Endothelial cell of umbilical vein (primary cell): ENCODE data around the gene SNX9. TPM values are rescaled to one million over a fixed set of nuclear protein-coding genes. Genes with fewer than 3 reads are reported as not detected.

Experiments
- BruUV-seq: library from RNA; stranded (reverse); fragments of 400-500 nt; replicated peaks from 2 replicates; lab custom pipeline; 2021; lab: Mats Ljungman, UMichigan
- CTCF ChIA-PET: fragments of 300-600, 350-600 bp; sonication (Branson Sonifier 250); formaldehyde crosslinking; loops from one replicate; lab custom pipeline; 2021; ENCODE audit warnings: antibody characterized with exemption, inconsistent platforms; lab: Charles Lee
- POLR2A ChIA-PET: fragments of 300-600, 350-600 bp; sonication (Branson Sonifier 250); formaldehyde crosslinking; loops from one replicate; lab custom pipeline; 2021; ENCODE audit warnings: antibody characterized with exemption, inconsistent platforms; lab: Charles Lee
- DNase-seq: peaks from one replicate; pipeline ENCODE4 v3.0.0-alpha.2; 2011; ENCODE audit warnings: low read depth, low spot score
- FAIRE-seq: peaks from 2 replicates; lab custom pipeline; 2011; peaks lifted over from hg19 to GRCh38; lab: Jason Lieb, UNC
- H2AFZ ChIP-seq: 2 replicates; pipeline ENCODE4 v1.6.0; 2012; ENCODE audit warnings: low read depth, low read length, control low read depth, inconsistent platforms
- H3K27ac ChIP-seq: 2 replicates; pipeline ENCODE4 v1.5.1; 2011; ENCODE audit warnings: low read depth, mild to moderate bottlenecking, control low read depth, low read length, moderate library complexity; ENCODE audit not compliant: insufficient read depth
- H3K27me3 ChIP-seq, 2 experiments: 2 replicates each; pipeline versions ENCODE4 v1.6.0 to v1.6.1; 2011; ENCODE audit warnings: low read length in 2 of 2, mixed read lengths in 1 of 2; ENCODE audit not compliant: control insufficient read depth in 2 of 2, insufficient read depth in 2 of 2
- H3K36me3 ChIP-seq, 2 experiments: 2 replicates in 1 of 2; 3 replicates in 1 of 2; pipeline ENCODE4 v1.5.1; 2011; ENCODE audit warnings: low read length in 2 of 2, mild to moderate bottlenecking in 1 of 2, moderate library complexity in 1 of 2; ENCODE audit not compliant: control insufficient read depth in 2 of 2, insufficient read depth in 2 of 2; ENCODE audit errors: extremely low read depth in 1 of 2
- H3K4me1 ChIP-seq: 3 replicates; pipeline ENCODE4 v1.5.1; 2011; ENCODE audit warnings: mild to moderate bottlenecking, low read length; ENCODE audit not compliant: control insufficient read depth, insufficient read depth; ENCODE audit errors: extremely low read depth
- H3K4me2 ChIP-seq: 2 replicates; pipeline ENCODE4 v1.6.1; 2011; ENCODE audit warnings: low read length, control low read depth, mixed read lengths; ENCODE audit not compliant: insufficient read depth
- H3K4me3 ChIP-seq, 3 experiments: fragments of 200-600 bp in 1 of 3; sonication (generic), shearing (Covaris generic) in 1 of 3; replicated peaks in 1 of 3; 2 replicates each; pipeline ENCODE4 v1.5.1; 2011 to 2016; ENCODE audit warnings: control low read depth in 3 of 3, low read length in 3 of 3, mild to moderate bottlenecking in 2 of 3, inconsistent platforms in 1 of 3, low read depth in 1 of 3, moderate library complexity in 1 of 3; ENCODE audit not compliant: insufficient read depth in 1 of 3
- H3K79me2 ChIP-seq: 2 replicates; pipeline ENCODE4 v1.6.0; 2012; ENCODE audit warnings: low read length, inconsistent platforms; ENCODE audit not compliant: control insufficient read depth, insufficient read depth
- H3K9ac ChIP-seq: replicated peaks from 2 replicates; pipeline ENCODE3; 2011; ENCODE audit warnings: low read length, control low read depth; ENCODE audit not compliant: insufficient read depth; ENCODE audit errors: extremely low read depth
- H3K9me1 ChIP-seq: replicated peaks from 3 replicates; pipeline ENCODE4 v1.6.0; 2011; ENCODE audit warnings: mild to moderate bottlenecking, low read length; ENCODE audit not compliant: control insufficient read depth, insufficient read depth; ENCODE audit errors: extremely low read depth
- H3K9me3 ChIP-seq: replicated peaks from 2 replicates; pipeline ENCODE4 v1.5.1; 2012; ENCODE audit warnings: low read length, inconsistent platforms; ENCODE audit not compliant: control insufficient read depth, insufficient read depth
- H4K20me1 ChIP-seq: replicated peaks from 2 replicates; pipeline ENCODE3; 2011; ENCODE audit warnings: mild to moderate bottlenecking, low read length; ENCODE audit not compliant: control insufficient read depth, insufficient read depth; ENCODE audit errors: extremely low read depth
- CTCF ChIP-seq, 2 donors: IDR thresholded peaks; 1 replicate in 1 of 2; 2 replicates in 1 of 2; pipeline ENCODE4 v1.5.1; 2011; ENCODE audit warnings: low read length in 2 of 2, mild to moderate bottlenecking in 2 of 2, moderate library complexity in 2 of 2, control low read depth in 1 of 2, inconsistent platforms in 1 of 2, low read depth in 1 of 2; ENCODE audit not compliant: insufficient read depth in 1 of 2; ENCODE audit errors: extremely low read depth in 1 of 2
- EZH2 ChIP-seq: IDR thresholded peaks from 2 replicates; pipeline ENCODE4 v1.6.1; 2012; ENCODE audit warnings: borderline replicate concordance, low read depth, mild to moderate bottlenecking, moderate library complexity, low read length, inconsistent platforms; ENCODE audit not compliant: severe bottlenecking
- FOS ChIP-seq: IDR thresholded peaks from 2 replicates; pipeline ENCODE4 v1.6.1; 2011; ENCODE audit warnings: mild to moderate bottlenecking, low read length, moderate library complexity, borderline replicate concordance; ENCODE audit not compliant: insufficient read depth
- GATA2 ChIP-seq: IDR thresholded peaks from 2 replicates; pipeline ENCODE4 v1.7.0; 2011; ENCODE audit warnings: low read depth, mild to moderate bottlenecking, moderate library complexity, mixed read lengths, low read length; ENCODE audit not compliant: insufficient read length, insufficient read depth
- JUN ChIP-seq: IDR thresholded peaks from 2 replicates; pipeline ENCODE4 v1.6.1; 2011; ENCODE audit warnings: borderline replicate concordance, low read depth; ENCODE audit not compliant: insufficient read length, insufficient read depth
- MAX ChIP-seq: IDR thresholded peaks from 2 replicates; pipeline ENCODE4 v1.6.1; 2011; ENCODE audit not compliant: insufficient read depth, insufficient read length
- MYC ChIP-seq: IDR thresholded peaks from one replicate; pipeline ENCODE4 v1.6.1; 2011; ENCODE audit warnings: mild to moderate bottlenecking, low read depth, low read length
- POLR2A ChIP-seq: IDR thresholded peaks from 2 replicates; pipeline ENCODE4 v1.6.1; 2012; ENCODE audit warnings: low read depth, mild to moderate bottlenecking, control low read depth, low read length
- POLR2AphosphoS5 ChIP-seq: IDR thresholded peaks from 2 replicates; pipeline ENCODE4 v1.6.1; 2012; ENCODE audit warnings: low read depth, mild to moderate bottlenecking, control low read depth, low read length, moderate library complexity; ENCODE audit not compliant: insufficient read depth
- dilution Hi-C: fragments of 300-500 bp; cut with MboI; formaldehyde crosslinking; loops from one replicate; pipeline ENCODE4 v1.15.0; 2019; ENCODE audit warnings: low sequenced_read_pairs; ENCODE audit not compliant: extremely low pct_ligation_motif_present
- intact Hi-C: fragments of 100-400 bp; cut with micrococcal nuclease; formaldehyde crosslinking; loops from one replicate; pipeline ENCODE4 v1.10.0; 2022
- polyA plus RNA-seq, 4 experiments: library from polyadenylated mRNA; depleted of rRNA in 3 of 4; stranded (reverse) in 3 of 4; unstranded in 1 of 4; fragments of >200 nt; gene quantifications; 2 replicates each; pipeline versions ENCODE4 v1.2.1 to v1.2.3, GENCODE V29; 2011 to 2012; ENCODE audit warnings: missing spikeins in 1 of 4
- total RNA-seq: library from RNA; stranded (reverse); gene quantifications from 2 replicates; pipeline ENCODE4 v1.2.3, GENCODE V29; 2021

SNX9 gene
- total and polyA plus RNA-seq, 2 donors (not counting 3 experiments of a cell fraction or from before 2014, with no cell fraction given), result 27.5 to 54.5 TPM

- FAIRE-seq (no peak), DNase-seq (peak; percentile 57)
- H3K36me3 ChIP-seq, result no peaks in the 10 kb centered on the region
- POLR2A ChIA-PET, result no interaction called here
- H2AFZ ChIP-seq, result no peak overlapping the region
- peaks cover 96% of the 10 kb centered on the region for H3K79me2 ChIP-seq
- no peak for TF ChIP-seq CTCF (IDR thresholded peaks at IDR 0.05; ENCODE audit: extremely low read depth in 1 of 2, insufficient read depth in 1 of 2, low read depth in 1 of 2, low read length in 2 of 2)
- peak; percentile 55 for TF ChIP-seq FOS
- TF ChIP-seq JUN, result peak; percentile 48
- peaks cover 15% of the 10 kb centered on the region for H4K20me1 ChIP-seq
- H3K9me3 ChIP-seq, result no peaks in the 10 kb centered on the region
- no peak overlapping the region for H3K4me3 ChIP-seq
- CTCF ChIA-PET, result interaction anchor here (1.3 to 1.7 kb wide), 2 partner anchors 16 to 105 kb away, joined by 4 read pairs; no protein-coding TSS in a partner anchor
- H3K27me3 ChIP-seq, result no peaks in the 10 kb centered on the region
- no peak overlapping the region for H3K27ac ChIP-seq
- H3K4me2 ChIP-seq, result no peak overlapping the region
- H3K9me1 ChIP-seq, result no peaks in the 10 kb centered on the region
- intact Hi-C loops (no loop called here), dilution Hi-C loops (no loop called here)
- no peak overlapping the region for H3K9ac ChIP-seq
- peaks cover 26% of the 10 kb centered on the region for H3K4me1 ChIP-seq
- no TSS peak for BruUV-seq
Observed at GRCh38 chr6:157861814-157862213, 38.8 kb downstream of the SNX9 start.

DNA sequence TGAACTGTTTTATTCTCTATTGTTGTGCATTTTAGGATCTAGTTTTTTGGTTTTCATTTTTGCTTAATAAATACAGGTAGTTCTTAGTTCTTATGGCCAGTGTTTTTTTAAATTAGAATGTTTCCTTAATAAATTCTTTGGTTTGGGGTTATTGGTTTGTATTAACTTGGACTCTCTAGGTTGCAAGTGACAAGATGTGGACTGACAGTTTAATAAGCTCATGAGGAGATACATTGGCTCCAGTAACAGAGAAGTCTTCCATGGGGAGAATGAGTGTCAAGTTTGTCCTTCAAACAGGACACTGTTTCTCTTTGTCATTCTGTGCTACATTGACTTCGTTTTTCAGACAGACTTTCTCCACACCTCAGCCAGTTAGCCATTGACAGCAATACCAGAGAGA is 39.7 kb downstream of the SNX9 start:
- POLR2A ChIA-PET, result no interaction called here
- FAIRE-seq (no peak), DNase-seq (no peak)
- Histone ChIP-seq H4K20me1 (peaks cover 11% of the 10 kb centered on the region), H3K36me3 (no peaks in the 10 kb centered on the region), H2AFZ (no peak overlapping the region), H3K4me2 (no peak overlapping the region), H3K4me1 (peaks cover 35% of the 10 kb centered on the region), H3K9me3 (no peaks in the 10 kb centered on the region), H3K9ac (no peak overlapping the region), H3K27ac (no peak overlapping the region), H3K27me3 (no peaks in the 10 kb centered on the region), H3K4me3 (no peak overlapping the region), H3K79me2 (peaks cover 88% of the 10 kb centered on the region), H3K9me1 (no peaks in the 10 kb centered on the region)
- TF ChIP-seq POLR2AphosphoS5, result no peak
- TF ChIP-seq POLR2A, result no peak
- TF ChIP-seq GATA2, result no peak
- no peak for TF ChIP-seq CTCF (IDR thresholded peaks at IDR 0.05; ENCODE audit: extremely low read depth in 1 of 2, insufficient read depth in 1 of 2, low read depth in 1 of 2, low read length in 2 of 2)
- TF ChIP-seq JUN, result no peak
- no peak for TF ChIP-seq FOS
- TF ChIP-seq MAX, result no peak
- no peak for TF ChIP-seq MYC
- TF ChIP-seq EZH2, result no peak
- CTCF ChIA-PET, result interaction anchor here (1.0 to 1.5 kb wide), 3 partner anchors 10 to 106 kb away, joined by 3 to 5 read pairs (median 4); no protein-coding TSS in a partner anchor
- no TSS peak for BruUV-seq
- dilution Hi-C loops (no loop called here), intact Hi-C loops (no loop called here)
